Upper lobe of left lung (tissue), 6 donors: Measurements from ENCODE around the gene TSPEAR. TPM values are rescaled to one million over a fixed set of nuclear protein-coding genes. Genes with fewer than 3 reads are reported as not detected.
A peak's percentile ranks its signal among the peaks of the same experiment; 100 is the strongest.
"Not testable (repeated sequence)": the region's sequence is repeated elsewhere in the genome, so short reads cannot be mapped to it uniquely, and the experiment has no call there.

Source experiments
- ATAC-seq, 2 donors: fragments of 200-7000 bp; cut with Tn5 transposase; one replicate each; pipeline ENCODE4 v1.9.1; 2022; ENCODE audit warnings: mild to moderate bottlenecking in 2 of 2, moderate library complexity in 2 of 2; ENCODE audit not compliant: low FRiP score in 2 of 2
- DNase-seq, 2 donors: peaks; one replicate each; pipeline ENCODE4 v3.0.0-alpha.2; 2019 to 2020
- H3K27ac ChIP-seq, 4 donors: fragments of 200-600 bp; sonication (generic); one replicate each; pipeline ENCODE4 v1.5.1; 2016 to 2019
- H3K27me3 ChIP-seq, 4 donors: fragments of 200-600 bp; sonication (generic); one replicate each; pipeline ENCODE4 v1.5.1; 2017 to 2019
- H3K36me3 ChIP-seq, 4 donors: fragments of 200-600 bp; sonication (generic); one replicate each; pipeline ENCODE4 v1.5.1; 2016 to 2019
- H3K4me1 ChIP-seq, 4 donors: fragments of 200-600 bp; sonication (generic); one replicate each; pipeline ENCODE4 v1.5.1; 2018 to 2019
- H3K4me3 ChIP-seq, 4 donors: fragments of 200-600 bp; sonication (generic); one replicate each; pipeline ENCODE4 v1.5.1; 2017 to 2019; ENCODE audit warnings: mild to moderate bottlenecking in 2 of 4, moderate library complexity in 1 of 4
- H3K9me3 ChIP-seq, 4 donors: fragments of 200-600 bp; sonication (generic); one replicate each; pipeline ENCODE4 v1.5.1; 2018 to 2019
- EP300 ChIP-seq, 4 donors: sonication (generic); formaldehyde crosslinking; IDR thresholded peaks; one replicate each; pipeline ENCODE4 v1.5.1; 2017; ENCODE audit warnings: antibody characterized with exemption in 4 of 4, control low read depth in 2 of 4
- POLR2A ChIP-seq, 4 donors: fragments of 450-650 bp; IDR thresholded peaks; one replicate each; pipeline ENCODE4 v1.5.1; 2016 to 2017; ENCODE audit warnings: antibody characterized with exemption in 4 of 4, mild to moderate bottlenecking in 2 of 4
- POLR2AphosphoS5 ChIP-seq, 2 donors: sonication (generic); formaldehyde crosslinking; IDR thresholded peaks; one replicate each; pipeline ENCODE4 v1.5.1; 2017; ENCODE audit warnings: antibody characterized with exemption in 2 of 2
- WGBS, 2 donors: methylation state at CpG; one replicate each; pipeline ENCODE4 v1.1.5; 2017 to 2018; 5-methylcytosine and 5-hydroxymethylcytosine counted together
- total RNA-seq, 6 donors: library from RNA; depleted of rRNA in 4 of 6; stranded (reverse); fragments of >200 nt in 4 of 6; gene quantifications; one replicate each; pipeline versions ENCODE4 v1.1.0 to v1.2.1, GENCODE V29; 2016 to 2021
- TF ChIP-seq, protein P1 (sequence below), 6 experiments: fragments of 450-650 bp in 4 of 6; fragments of 200-600 bp in 2 of 6; sonication (generic) in 2 of 6; IDR thresholded peaks; one replicate each; pipeline ENCODE4 v1.5.1; 2016 to 2019; ENCODE audit warnings: antibody characterized with exemption in 6 of 6
- donor health status: DM: no; HTN: no; CAD: no; lungs with moderate emphysema.
- donor health status: DM: no; HTN: yes; CAD: no; lungs with severe emphysema.

TSPEAR gene
- total RNA-seq, 6 donors from 2014 or later = 0.14 to 0.17 TPM; not detected in 4

DNA sequence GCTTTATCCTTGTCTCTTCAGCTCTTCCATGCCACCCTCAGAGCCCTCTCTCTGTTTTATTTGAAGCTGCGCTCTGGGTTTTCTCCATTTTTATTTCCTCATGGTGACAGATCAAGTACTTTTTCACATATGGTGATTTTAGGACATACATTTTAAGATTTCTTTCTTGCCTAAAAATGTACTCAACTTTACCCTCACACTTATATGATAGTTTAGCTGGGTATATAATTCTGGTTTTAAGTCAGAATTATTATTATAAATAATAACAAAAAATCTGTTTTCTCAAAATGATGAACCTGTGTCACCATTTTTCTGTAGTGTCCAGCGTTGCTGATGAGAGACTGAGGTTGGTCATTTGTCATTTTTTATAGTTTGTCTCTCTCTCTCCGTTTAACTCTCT is 130.2 kb downstream of the TSPEAR start:
- H3K27me3 ChIP-seq = no peaks in the 10 kb centered on the region
- H3K4me3 ChIP-seq = no peak overlapping the region
- 76 to 87% methylated on average over 3 of the region's 3 CpGs for WGBS, 2 donors

DNA sequence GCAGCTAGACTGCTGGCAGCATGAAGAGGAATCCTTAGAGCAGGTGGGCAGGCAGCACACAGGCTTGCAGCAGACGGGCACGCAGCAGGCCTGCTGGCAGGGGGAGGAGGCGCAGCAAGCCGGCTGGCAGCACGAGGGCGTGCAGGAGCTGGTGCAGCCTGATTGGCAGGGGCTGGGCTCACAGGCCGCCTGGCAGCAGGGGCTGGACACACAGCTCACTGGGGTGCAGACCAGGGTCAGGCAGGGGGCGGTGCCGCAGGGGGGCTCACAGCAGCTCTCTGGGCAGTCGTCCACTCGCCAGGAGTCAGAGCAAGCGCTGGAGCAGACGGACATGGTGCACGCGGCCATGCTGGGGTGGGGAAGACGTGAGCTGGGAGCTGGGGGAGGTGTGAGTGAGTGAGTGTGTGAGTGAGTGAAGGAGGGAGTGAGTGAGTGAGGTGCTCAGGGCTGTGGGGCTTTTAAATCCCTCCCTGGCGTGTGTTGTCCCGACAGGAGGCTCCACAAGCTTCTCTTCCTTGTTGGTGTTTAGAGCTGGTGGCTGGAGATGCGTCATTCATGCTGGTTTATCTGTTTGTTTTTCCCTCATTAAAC is 131.0 kb downstream of the TSPEAR start, which contains the start of gene KRTAP10-5:
TSS of gene KRTAP10-5 (minus strand) at position 374 of the 591 bp plus-strand sequence. CDS start at position 348, 26 bp downstream.
- not testable (repeated sequence) for ATAC-seq, H3K27ac ChIP-seq, H3K27me3 ChIP-seq, H3K4me3 ChIP-seq, H3K36me3 ChIP-seq, H3K4me1 ChIP-seq
- 48 to 60% methylated on average over 16 to 19 of the region's 19 CpGs for whole genome bisulfite sequencing, 2 donors
- DNase-seq = peak in 1 of 2 donors; percentile 75
- peaks cover 0 to 31% (median 15%) of the 10 kb centered on the region in 4 donors for H3K9me3 ChIP-seq

More for the DNA sequence above, 130.2 kb downstream of the TSPEAR start:
- Histone ChIP-seq H3K27ac (no peak overlapping the region), H3K36me3 (no peaks in the 10 kb centered on the region), H3K9me3 (peaks cover 0 to 31% (median 15%) of the 10 kb centered on the region in 4 donors), H3K4me1 (no peaks in the 10 kb centered on the region)
- DNase-seq (no peak), ATAC-seq (no peak)
- TF ChIP-seq, protein P1, sequence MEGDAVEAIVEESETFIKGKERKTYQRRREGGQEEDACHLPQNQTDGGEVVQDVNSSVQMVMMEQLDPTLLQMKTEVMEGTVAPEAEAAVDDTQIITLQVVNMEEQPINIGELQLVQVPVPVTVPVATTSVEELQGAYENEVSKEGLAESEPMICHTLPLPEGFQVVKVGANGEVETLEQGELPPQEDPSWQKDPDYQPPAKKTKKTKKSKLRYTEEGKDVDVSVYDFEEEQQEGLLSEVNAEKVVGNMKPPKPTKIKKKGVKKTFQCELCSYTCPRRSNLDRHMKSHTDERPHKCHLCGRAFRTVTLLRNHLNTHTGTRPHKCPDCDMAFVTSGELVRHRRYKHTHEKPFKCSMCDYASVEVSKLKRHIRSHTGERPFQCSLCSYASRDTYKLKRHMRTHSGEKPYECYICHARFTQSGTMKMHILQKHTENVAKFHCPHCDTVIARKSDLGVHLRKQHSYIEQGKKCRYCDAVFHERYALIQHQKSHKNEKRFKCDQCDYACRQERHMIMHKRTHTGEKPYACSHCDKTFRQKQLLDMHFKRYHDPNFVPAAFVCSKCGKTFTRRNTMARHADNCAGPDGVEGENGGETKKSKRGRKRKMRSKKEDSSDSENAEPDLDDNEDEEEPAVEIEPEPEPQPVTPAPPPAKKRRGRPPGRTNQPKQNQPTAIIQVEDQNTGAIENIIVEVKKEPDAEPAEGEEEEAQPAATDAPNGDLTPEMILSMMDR (IDR thresholded peaks at IDR 0.05) = no peak
- TF ChIP-seq POLR2AphosphoS5 (IDR thresholded peaks at IDR 0.05) (no peak), EP300 (IDR thresholded peaks at IDR 0.05) (no peak), POLR2A (IDR thresholded peaks at IDR 0.05) (no peak)

DNA sequence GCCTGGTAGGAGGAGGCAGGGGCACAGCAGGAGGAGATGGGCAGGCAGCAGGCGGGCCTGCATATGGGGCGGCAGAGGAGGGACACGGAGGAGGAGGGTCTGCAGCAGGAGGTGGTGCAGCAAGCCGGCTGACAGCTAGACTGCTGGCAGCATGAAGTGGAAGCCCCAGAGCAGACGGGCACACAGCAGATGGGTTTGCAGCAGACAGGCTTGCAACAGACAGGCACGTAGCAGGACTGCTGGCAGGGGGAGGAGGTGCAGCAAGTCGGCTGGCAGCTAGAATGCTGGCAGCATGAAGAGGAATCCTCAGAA is 131.6 kb downstream of the TSPEAR start:
- no peak for TF ChIP-seq POLR2AphosphoS5 (IDR thresholded peaks at IDR 0.05)
- no peak for TF ChIP-seq EP300 (IDR thresholded peaks at IDR 0.05)
- TF ChIP-seq, protein P1 (IDR thresholded peaks at IDR 0.05) = no peak
- TF ChIP-seq POLR2A (IDR thresholded peaks at IDR 0.05) = no peak
- Histone ChIP-seq H3K4me3 (no peak overlapping the region), H3K36me3 (no peaks in the 10 kb centered on the region), H3K4me1 (no peaks in the 10 kb centered on the region), H3K27ac (no peak overlapping the region), H3K9me3 (peaks cover 0 to 31% (median 15%) of the 10 kb centered on the region in 4 donors), H3K27me3 (no peaks in the 10 kb centered on the region)
- DNase-seq (no peak), ATAC-seq (no peak)
- WGBS, 2 donors = 74 to 80% methylated on average over 7 of the region's 7 CpGs

DNA sequence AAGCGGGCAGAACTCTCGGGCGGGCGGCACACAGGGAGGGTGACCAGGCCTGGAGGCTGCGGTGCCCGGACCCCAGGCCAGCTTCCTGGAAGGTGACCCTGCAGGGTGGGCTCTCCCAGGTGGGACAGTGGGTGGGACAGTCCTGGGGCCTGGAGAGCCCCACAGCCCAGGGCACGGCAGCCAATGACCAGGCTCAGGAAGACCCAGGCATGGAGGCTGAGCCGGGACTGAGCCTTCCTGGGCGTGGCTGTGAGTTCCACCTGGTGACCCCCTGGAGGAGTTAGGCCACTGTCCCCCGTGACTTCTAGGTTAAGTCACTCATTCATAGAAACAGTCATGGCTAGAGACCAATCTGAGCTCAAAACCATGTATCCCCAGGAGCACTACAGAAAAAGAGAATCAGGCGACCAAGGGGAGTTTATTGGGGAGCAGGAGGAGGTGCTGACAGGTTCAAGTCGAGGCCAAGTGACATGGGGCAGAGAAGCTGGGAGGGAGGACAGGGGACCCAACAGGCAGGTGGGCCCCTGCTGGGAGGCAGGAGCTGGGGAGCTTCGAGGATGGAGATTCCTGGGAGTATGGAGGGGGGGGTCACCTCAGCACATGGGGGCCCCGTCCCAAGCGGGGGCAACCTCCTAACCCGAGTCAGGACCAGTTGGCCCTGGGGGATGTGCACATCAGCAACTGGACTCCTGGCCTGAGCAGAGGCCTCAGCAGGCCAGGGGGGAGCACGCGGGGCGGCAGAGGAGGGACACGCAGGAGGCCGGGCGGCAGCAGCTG is 132.1 kb downstream of the TSPEAR start:
- Histone ChIP-seq H3K36me3 (no peaks in the 10 kb centered on the region), H3K9me3 (peaks cover 0 to 31% (median 15%) of the 10 kb centered on the region in 4 donors), H3K27me3 (no peaks in the 10 kb centered on the region), H3K27ac (no peak overlapping the region), H3K4me3 (no peak overlapping the region), H3K4me1 (no peaks in the 10 kb centered on the region)
- TF ChIP-seq, protein P1 (IDR thresholded peaks at IDR 0.05) = no peak
- TF ChIP-seq POLR2A (IDR thresholded peaks at IDR 0.05) (no peak), POLR2AphosphoS5 (IDR thresholded peaks at IDR 0.05) (no peak), EP300 (IDR thresholded peaks at IDR 0.05) (no peak)
- 69 to 82% methylated on average over 12 to 19 of the region's 22 CpGs for WGBS, 2 donors
- ATAC-seq = no peak
- DNase-seq = no peak

DNA sequence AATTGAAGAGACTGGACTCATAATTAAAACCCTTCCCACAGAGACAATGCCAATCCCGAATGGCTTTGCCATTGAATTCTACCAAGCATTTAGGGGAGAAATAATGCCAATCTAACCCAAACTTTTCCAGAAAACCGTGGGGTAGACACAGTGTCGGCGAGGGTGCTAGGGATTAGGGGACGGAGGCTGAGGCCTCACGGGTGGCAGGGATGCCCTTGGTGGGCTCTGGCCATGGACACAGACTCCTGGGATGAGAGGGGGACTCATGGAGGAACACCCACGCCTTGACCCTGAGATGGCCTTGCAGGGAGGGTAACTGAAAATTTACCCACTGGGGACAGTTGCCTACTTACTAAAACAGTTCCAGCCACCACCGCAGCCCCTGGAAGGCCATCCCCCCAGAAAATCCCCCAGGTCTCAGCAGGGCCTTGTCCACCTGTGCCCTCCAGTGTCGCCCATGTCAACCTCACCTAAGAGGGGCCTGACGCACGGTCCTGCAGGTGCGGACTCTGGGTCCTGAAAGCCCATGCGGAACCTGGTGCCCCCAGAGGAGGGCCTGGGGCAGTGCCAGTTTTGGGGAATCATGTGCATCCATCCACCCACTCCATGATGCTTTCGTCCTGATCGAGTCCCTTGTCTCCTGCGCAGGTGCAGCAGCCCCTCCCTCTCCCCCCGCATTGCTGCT is 132.9 kb downstream of the TSPEAR start:
- Histone ChIP-seq H3K27me3 (no peaks in the 10 kb centered on the region), H3K9me3 (peaks cover 0 to 31% (median 15%) of the 10 kb centered on the region in 4 donors), H3K4me3 (no peak overlapping the region), H3K4me1 (no peaks in the 10 kb centered on the region), H3K27ac (no peak overlapping the region), H3K36me3 (no peaks in the 10 kb centered on the region)
- ATAC-seq (no peak), DNase-seq (no peak)
- TF ChIP-seq EP300 (IDR thresholded peaks at IDR 0.05) = no peak
- TF ChIP-seq POLR2A (IDR thresholded peaks at IDR 0.05) = no peak
- no peak for TF ChIP-seq POLR2AphosphoS5 (IDR thresholded peaks at IDR 0.05)
- TF ChIP-seq, protein P1 (IDR thresholded peaks at IDR 0.05) = no peak
- WGBS, 2 donors = 85 to 95% methylated on average over 6 to 17 of the region's 17 CpGs
